KMS-11 (cell line): ENCODE results near the gene SSPN.

Source experiments
- H2AFZ ChIP-seq: fragments of 200-600 bp; sonication (generic); 2 replicates; pipeline ENCODE4 v1.6.1; 2016; ENCODE audit warnings: antibody characterized with exemption, mixed run types, low read depth
- H3K27ac ChIP-seq: fragments of 200-600 bp; sonication (generic); 2 replicates; pipeline ENCODE4 v1.6.1; 2016; ENCODE audit warnings: mild to moderate bottlenecking, mixed run types
- H3K27me3 ChIP-seq: fragments of 200-600 bp; sonication (generic); 2 replicates; pipeline ENCODE4 v1.6.1; 2017; ENCODE audit warnings: mild to moderate bottlenecking, low read depth, mixed run types, moderate library complexity; ENCODE audit not compliant: insufficient read depth
- H3K36me3 ChIP-seq: fragments of 200-600 bp; sonication (generic); 2 replicates; pipeline ENCODE4 v1.6.1; 2017; ENCODE audit warnings: mild to moderate bottlenecking, mixed run types; ENCODE audit not compliant: insufficient read depth
- H3K4me1 ChIP-seq: fragments of 200-600 bp; sonication (generic); 2 replicates; pipeline ENCODE4 v1.6.1; 2016; ENCODE audit warnings: mild to moderate bottlenecking, low read depth, mixed run types; ENCODE audit not compliant: poor library complexity, severe bottlenecking
- H3K4me2 ChIP-seq: fragments of 200-600 bp; sonication (generic); 2 replicates; pipeline ENCODE4 v1.7.0; 2016; ENCODE audit warnings: mild to moderate bottlenecking, mixed run types
- H3K4me3 ChIP-seq: fragments of 200-600 bp; sonication (generic); IDR thresholded peaks from 2 replicates; pipeline ENCODE4 v1.6.1; 2017; ENCODE audit warnings: low read depth, low read length, mixed read lengths; ENCODE audit not compliant: insufficient read depth
- H3K79me2 ChIP-seq: fragments of 200-600 bp; sonication (generic); 2 replicates; pipeline ENCODE4 v1.6.1; 2016; ENCODE audit warnings: low read depth, mixed run types; ENCODE audit not compliant: insufficient read depth
- H3K9ac ChIP-seq: fragments of 200-600 bp; sonication (generic); 2 replicates; pipeline ENCODE4 v1.6.1; 2016; ENCODE audit warnings: mild to moderate bottlenecking, mixed run types
- H4K20me1 ChIP-seq: fragments of 200-600 bp; sonication (generic); 2 replicates; pipeline ENCODE4 v1.6.1; 2016; ENCODE audit warnings: mild to moderate bottlenecking, mixed run types; ENCODE audit not compliant: insufficient read depth
- CTCF ChIP-seq: fragments of 200-600 bp; sonication (generic); conservative IDR thresholded peaks from 2 replicates; pipeline ENCODE4 v1.6.1; 2017; ENCODE audit warnings: low read depth, mild to moderate bottlenecking, antibody characterized with exemption, low read length, moderate library complexity, mixed read lengths

SSPN gene

DNA sequence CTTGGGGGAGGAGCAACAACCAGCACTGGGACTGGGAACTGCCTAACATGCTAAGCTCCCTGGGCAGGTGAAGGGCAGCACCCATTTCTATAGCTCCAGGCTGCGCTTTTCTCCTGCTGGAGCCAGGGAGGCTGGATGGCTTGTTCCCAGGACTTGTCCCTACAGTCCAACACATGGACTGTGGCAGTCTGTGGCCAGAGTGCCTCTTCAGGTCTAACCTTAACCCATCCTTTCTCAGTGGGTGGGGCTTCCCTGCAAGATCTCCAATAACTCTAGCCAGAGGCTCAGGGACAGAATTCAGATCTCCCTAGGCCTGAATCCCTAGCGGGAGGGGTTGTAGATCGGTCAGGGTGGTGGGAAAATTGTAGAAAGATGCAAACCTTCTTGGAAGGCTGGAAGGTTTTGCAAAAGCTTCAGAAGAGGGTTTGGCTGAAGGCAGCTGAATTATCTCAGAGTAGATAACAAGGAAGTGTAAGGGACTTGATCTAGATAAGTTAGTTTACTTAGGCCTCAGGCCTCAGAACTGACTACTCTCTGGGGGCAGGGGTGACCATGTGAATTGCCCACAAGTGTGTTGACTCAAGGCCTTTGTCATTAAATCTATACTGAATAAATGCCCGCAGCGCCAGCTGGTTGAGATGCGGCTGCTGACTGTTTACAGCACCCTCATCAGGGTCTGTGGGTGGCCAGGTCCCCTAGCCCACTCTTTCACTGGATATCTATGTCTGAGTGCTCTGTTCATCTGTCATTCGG, 60.7 kb downstream of the SSPN start:
- TF ChIP-seq CTCF, result no peak
- H3K79me2 ChIP-seq, result no peaks in the 10 kb centered on the region
- H3K9ac ChIP-seq, result no peak overlapping the region
- no peaks in the 10 kb centered on the region for H4K20me1 ChIP-seq
- H3K4me2 ChIP-seq, result no peak overlapping the region
- H3K27me3 ChIP-seq, result no peaks in the 10 kb centered on the region
- no peak overlapping the region for H2AFZ ChIP-seq
- H3K4me1 ChIP-seq, result no peaks in the 10 kb centered on the region
- no peaks in the 10 kb centered on the region for H3K36me3 ChIP-seq
- no peak overlapping the region for H3K4me3 ChIP-seq
- no peak overlapping the region for H3K27ac ChIP-seq

DNA sequence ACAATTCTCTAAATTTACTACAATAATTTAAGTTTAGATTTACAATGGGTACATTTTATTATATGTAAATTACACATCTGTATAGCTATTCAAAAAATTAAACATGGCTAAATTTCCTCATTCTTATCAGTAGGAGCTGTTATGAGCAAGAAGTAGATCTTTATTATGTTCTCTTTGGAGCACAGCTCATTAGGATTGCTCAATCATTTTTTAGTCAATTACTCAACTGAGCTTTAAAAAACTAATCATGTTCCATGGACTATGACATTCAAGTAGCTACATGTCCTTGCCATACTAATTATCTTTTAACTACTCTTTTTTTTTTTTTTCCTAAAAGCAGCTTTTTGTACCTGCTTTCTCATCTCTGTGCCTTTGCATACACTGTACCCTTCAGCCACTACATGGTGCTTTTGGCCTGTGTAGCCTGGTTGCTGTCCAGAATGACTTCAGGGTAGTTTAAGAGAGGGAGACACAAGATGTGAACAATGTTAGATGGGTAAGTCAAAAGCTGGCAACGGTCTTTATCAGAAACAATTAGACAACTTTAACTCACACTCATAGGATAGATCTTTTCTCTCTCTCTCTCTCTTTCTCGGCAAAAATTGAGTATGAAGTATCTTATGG, 69.0 kb downstream of the SSPN start:
- no peaks in the 10 kb centered on the region for H3K36me3 ChIP-seq
- no peak for TF ChIP-seq CTCF
- H4K20me1 ChIP-seq, result no peaks in the 10 kb centered on the region
- H3K4me1 ChIP-seq, result peaks cover 10% of the 10 kb centered on the region
- H3K27ac ChIP-seq, result no peak overlapping the region
- no peaks in the 10 kb centered on the region for H3K79me2 ChIP-seq
- H3K9ac ChIP-seq, result no peak overlapping the region
- H3K27me3 ChIP-seq, result no peaks in the 10 kb centered on the region
- no peak overlapping the region for H3K4me3 ChIP-seq
- no peak overlapping the region for H2AFZ ChIP-seq
- H3K4me2 ChIP-seq, result no peak overlapping the region

DNA sequence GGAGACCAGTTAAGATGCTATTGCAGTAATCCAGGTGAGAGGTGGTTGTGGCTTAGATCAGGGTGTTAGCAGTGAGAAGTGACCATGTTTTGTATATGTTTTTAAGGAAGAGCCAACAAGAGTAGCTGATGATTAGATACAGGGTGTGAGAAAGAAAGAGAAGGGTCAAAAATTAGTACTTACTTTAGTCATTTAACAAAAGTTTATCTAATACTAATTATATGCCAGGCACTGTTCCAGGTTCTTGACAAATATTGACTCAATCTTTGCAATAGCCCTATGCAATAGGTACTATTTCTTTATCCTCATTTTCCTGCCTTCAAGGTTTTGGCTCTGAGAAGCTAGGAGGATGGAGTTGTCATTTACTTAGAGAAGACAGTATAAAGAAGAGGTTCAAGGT, 70.2 kb downstream of the SSPN start:
- Histone ChIP-seq H3K4me1 (peaks cover 22% of the 10 kb centered on the region), H3K9ac (no peak overlapping the region), H3K36me3 (no peaks in the 10 kb centered on the region), H4K20me1 (no peaks in the 10 kb centered on the region), H3K79me2 (no peaks in the 10 kb centered on the region), H3K4me3 (no peak overlapping the region), H3K27me3 (no peaks in the 10 kb centered on the region), H3K4me2 (no peak overlapping the region), H2AFZ (no peak overlapping the region), H3K27ac (no peak overlapping the region)
- no peak for TF ChIP-seq CTCF

- Histone ChIP-seq H4K20me1 (no peaks in the 10 kb centered on the region), H3K4me1 (peaks cover 35% of the 10 kb centered on the region), H3K4me3 (no peak overlapping the region), H3K36me3 (no peaks in the 10 kb centered on the region), H3K27ac (no peak overlapping the region), H3K9ac (no peak overlapping the region), H2AFZ (no peak overlapping the region), H3K27me3 (no peaks in the 10 kb centered on the region), H3K4me2 (no peak overlapping the region), H3K79me2 (no peaks in the 10 kb centered on the region)
- no peak for TF ChIP-seq CTCF
These were observed 71.5 kb downstream of the SSPN start for GRCh38 chr12:26266881-26267280.
